ENCODE data around the gene PDIA5. TPM values are rescaled to one million over a fixed set of nuclear protein-coding genes. Genes with fewer than 3 reads are reported as not detected.
A peak's percentile ranks its signal among the peaks of the same experiment; 100 is the strongest.

The PDIA5 gene
- polyA plus RNA-seq, 2 donors: 3.1 to 5.9 TPM

- no peak overlapping the region for H3K27ac ChIP-seq (ENCODE audit: low read depth in 2 of 2, low read length in 1 of 2)
- no peaks in the 10 kb centered on the region for H3K36me3 ChIP-seq (ENCODE audit: control insufficient read depth in 2 of 2, insufficient read depth in 2 of 2, low read length in 1 of 2)
- H3K27me3 ChIP-seq (ENCODE audit: control insufficient read depth in 1 of 2, insufficient read depth in 2 of 2, low read length in 2 of 2): peaks cover 0 to 13% of the 10 kb centered on the region in 2 donors
- peaks cover 6 to 11% of the 10 kb centered on the region in 2 donors for H3K4me1 ChIP-seq (ENCODE audit: control insufficient read depth in 2 of 2, insufficient read depth in 2 of 2, low read length in 1 of 2)
- no peaks in the 10 kb centered on the region for H3K9me3 ChIP-seq (ENCODE audit: control insufficient read depth in 2 of 2, insufficient read depth in 1 of 2, low read depth in 1 of 2, low read length in 1 of 2)
- H3K4me3 ChIP-seq (ENCODE audit: low read depth in 1 of 2, low read length in 2 of 2): peak overlapping the region; percentile 24 to 53
- 1% methylated on average over 61 to 62 of the region's 62 CpGs for WGBS, 2 donors
These were observed 40.1 kb upstream of the PDIA5 start for GRCh38 chr3:123026565-123027291.

- Histone ChIP-seq H3K9me3 (ENCODE audit: control insufficient read depth in 2 of 2, insufficient read depth in 1 of 2, low read depth in 1 of 2, low read length in 1 of 2) (no peaks in the 10 kb centered on the region), H3K27ac (ENCODE audit: low read depth in 2 of 2, low read length in 1 of 2) (no peak within 1 kb of the TSS), H3K4me1 (ENCODE audit: control insufficient read depth in 2 of 2, insufficient read depth in 2 of 2, low read length in 1 of 2) (peaks cover 6 to 11% of the 10 kb centered on the region in 2 donors), H3K36me3 (ENCODE audit: control insufficient read depth in 2 of 2, insufficient read depth in 2 of 2, low read length in 1 of 2) (no peaks in the 10 kb centered on the region), H3K27me3 (ENCODE audit: control insufficient read depth in 1 of 2, insufficient read depth in 2 of 2, low read length in 2 of 2) (peaks cover 0 to 13% of the 10 kb centered on the region in 2 donors), H3K4me3 (ENCODE audit: low read depth in 1 of 2, low read length in 2 of 2) (peak within 1 kb of the TSS; percentile 24 to 53)
- 1% methylated on average over 66 to 94 of the region's 94 CpGs for whole genome bisulfite sequencing, 2 donors
These were observed 39.3 kb upstream of the PDIA5 start, which contains the start of gene SEMA5B for GRCh38 chr3:123027292-123028232. Gene SEMA5B (minus strand): TSS chr3:123027763. CDS start chr3:122961263, 66,500 bp downstream.

DNA sequence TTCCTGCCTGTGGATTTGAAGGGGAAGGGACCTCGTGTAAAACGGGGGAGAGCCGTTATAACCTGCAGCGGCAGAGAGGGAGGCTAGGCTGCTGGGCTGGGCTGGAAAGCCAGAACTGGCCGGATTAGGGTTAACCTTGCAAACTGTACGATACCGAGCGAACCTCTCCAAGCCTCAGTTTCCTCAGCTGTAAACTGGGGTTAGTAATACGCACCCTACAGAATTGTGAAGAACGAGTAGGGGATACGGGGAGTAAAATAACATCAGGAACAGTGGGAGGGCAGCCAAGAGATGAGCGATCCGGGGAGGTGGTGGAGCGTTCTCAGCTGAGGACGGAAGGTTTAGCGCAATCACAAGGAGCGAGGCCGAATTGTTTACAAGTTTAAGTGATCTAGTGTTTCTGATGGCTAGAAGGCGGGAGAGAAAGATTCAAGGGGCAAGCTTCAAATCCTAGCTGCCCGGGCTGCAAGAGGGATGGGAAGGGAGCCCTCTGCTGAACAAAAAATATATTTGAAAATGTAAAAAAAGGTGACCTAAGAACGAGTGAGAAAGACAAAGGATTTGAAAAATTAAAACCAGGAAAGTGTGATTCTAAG, 38.5 kb upstream of the PDIA5 start:
- 1 to 3% methylated on average over 21 of the region's 21 CpGs for WGBS, 2 donors
- H3K36me3 ChIP-seq (ENCODE audit: control insufficient read depth in 2 of 2, insufficient read depth in 2 of 2, low read length in 1 of 2): no peaks in the 10 kb centered on the region
- H3K27ac ChIP-seq (ENCODE audit: low read depth in 2 of 2, low read length in 1 of 2): no peak overlapping the region
- peaks cover 0 to 13% of the 10 kb centered on the region in 2 donors for H3K27me3 ChIP-seq (ENCODE audit: control insufficient read depth in 1 of 2, insufficient read depth in 2 of 2, low read length in 2 of 2)
- H3K4me3 ChIP-seq (ENCODE audit: low read depth in 1 of 2, low read length in 2 of 2): peak overlapping the region; percentile 5 to 53
- H3K9me3 ChIP-seq (ENCODE audit: control insufficient read depth in 2 of 2, insufficient read depth in 1 of 2, low read depth in 1 of 2, low read length in 1 of 2): no peaks in the 10 kb centered on the region
- peaks cover 6 to 11% of the 10 kb centered on the region in 2 donors for H3K4me1 ChIP-seq (ENCODE audit: control insufficient read depth in 2 of 2, insufficient read depth in 2 of 2, low read length in 1 of 2)

GRCh38 chr3:123031051-123031450, 35.8 kb upstream of the PDIA5 start:
- H3K27ac ChIP-seq (ENCODE audit: low read depth in 2 of 2, low read length in 1 of 2): no peak overlapping the region
- WGBS, 2 donors: 82 to 84% methylated on average over 4 of the region's 4 CpGs
- H3K9me3 ChIP-seq (ENCODE audit: control insufficient read depth in 2 of 2, insufficient read depth in 1 of 2, low read depth in 1 of 2, low read length in 1 of 2): no peaks in the 10 kb centered on the region
- H3K4me3 ChIP-seq (ENCODE audit: low read depth in 1 of 2, low read length in 2 of 2): no peak overlapping the region
- peaks cover 6 to 11% of the 10 kb centered on the region in 2 donors for H3K4me1 ChIP-seq (ENCODE audit: control insufficient read depth in 2 of 2, insufficient read depth in 2 of 2, low read length in 1 of 2)
- no peaks in the 10 kb centered on the region for H3K36me3 ChIP-seq (ENCODE audit: control insufficient read depth in 2 of 2, insufficient read depth in 2 of 2, low read length in 1 of 2)
- peaks cover 0 to 11% of the 10 kb centered on the region in 2 donors for H3K27me3 ChIP-seq (ENCODE audit: control insufficient read depth in 1 of 2, insufficient read depth in 2 of 2, low read length in 2 of 2)

DNA sequence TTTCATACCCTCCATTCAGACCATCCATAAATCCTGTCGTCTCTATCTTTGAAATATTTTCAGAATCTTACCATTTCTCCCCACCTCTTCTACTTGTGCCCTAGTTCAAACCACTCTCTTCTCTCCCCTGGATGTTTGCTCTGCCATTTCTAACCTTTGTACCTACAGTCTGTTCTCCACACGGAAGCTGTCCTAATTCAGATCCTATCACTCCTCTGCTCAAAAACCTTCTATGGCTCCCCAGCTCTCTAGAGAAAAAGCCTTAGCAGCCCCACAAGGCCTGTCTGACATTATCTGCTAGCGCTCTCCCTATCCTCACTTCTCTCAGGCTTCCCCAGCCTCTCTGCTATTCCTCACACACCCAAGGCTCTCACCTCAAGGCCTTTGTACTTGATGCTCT, 34.8 kb upstream of the PDIA5 start:
- WGBS, 2 donors: 76 to 88% methylated on average over 3 of the region's 3 CpGs
- no peaks in the 10 kb centered on the region for H3K36me3 ChIP-seq (ENCODE audit: control insufficient read depth in 2 of 2, insufficient read depth in 2 of 2, low read length in 1 of 2)
- peaks cover 0 to 2% of the 10 kb centered on the region in 2 donors for H3K27me3 ChIP-seq (ENCODE audit: control insufficient read depth in 1 of 2, insufficient read depth in 2 of 2, low read length in 2 of 2)
- no peak overlapping the region for H3K27ac ChIP-seq (ENCODE audit: low read depth in 2 of 2, low read length in 1 of 2)
- no peaks in the 10 kb centered on the region for H3K9me3 ChIP-seq (ENCODE audit: control insufficient read depth in 2 of 2, insufficient read depth in 1 of 2, low read depth in 1 of 2, low read length in 1 of 2)
- peaks cover 3 to 5% of the 10 kb centered on the region in 2 donors for H3K4me1 ChIP-seq (ENCODE audit: control insufficient read depth in 2 of 2, insufficient read depth in 2 of 2, low read length in 1 of 2)
- no peak overlapping the region for H3K4me3 ChIP-seq (ENCODE audit: low read depth in 1 of 2, low read length in 2 of 2)

- H3K4me3 ChIP-seq (ENCODE audit: low read depth in 1 of 2, low read length in 2 of 2): no peak overlapping the region
- no peaks in the 10 kb centered on the region for H3K36me3 ChIP-seq (ENCODE audit: control insufficient read depth in 2 of 2, insufficient read depth in 2 of 2, low read length in 1 of 2)
- 89 to 90% methylated on average over 5 of the region's 5 CpGs for WGBS, 2 donors
- H3K9me3 ChIP-seq (ENCODE audit: control insufficient read depth in 2 of 2, insufficient read depth in 1 of 2, low read depth in 1 of 2, low read length in 1 of 2): no peaks in the 10 kb centered on the region
- H3K27me3 ChIP-seq (ENCODE audit: control insufficient read depth in 1 of 2, insufficient read depth in 2 of 2, low read length in 2 of 2): no peaks in the 10 kb centered on the region
- H3K27ac ChIP-seq (ENCODE audit: low read depth in 2 of 2, low read length in 1 of 2): no peak overlapping the region
- H3K4me1 ChIP-seq (ENCODE audit: control insufficient read depth in 2 of 2, insufficient read depth in 2 of 2, low read length in 1 of 2): no peaks in the 10 kb centered on the region
These were observed 32.7 kb upstream of the PDIA5 start for GRCh38 chr3:123034120-123034519.

- no peaks in the 10 kb centered on the region for H3K9me3 ChIP-seq (ENCODE audit: control insufficient read depth in 2 of 2, insufficient read depth in 1 of 2, low read depth in 1 of 2, low read length in 1 of 2)
- 66 to 81% methylated on average over 3 of the region's 3 CpGs for WGBS, 2 donors
- H3K4me3 ChIP-seq (ENCODE audit: low read depth in 1 of 2, low read length in 2 of 2): no peak overlapping the region
- no peak overlapping the region for H3K27ac ChIP-seq (ENCODE audit: low read depth in 2 of 2, low read length in 1 of 2)
- no peaks in the 10 kb centered on the region for H3K4me1 ChIP-seq (ENCODE audit: control insufficient read depth in 2 of 2, insufficient read depth in 2 of 2, low read length in 1 of 2)
- H3K36me3 ChIP-seq (ENCODE audit: control insufficient read depth in 2 of 2, insufficient read depth in 2 of 2, low read length in 1 of 2): no peaks in the 10 kb centered on the region
- H3K27me3 ChIP-seq (ENCODE audit: control insufficient read depth in 1 of 2, insufficient read depth in 2 of 2, low read length in 2 of 2): no peaks in the 10 kb centered on the region
These were observed 31.8 kb upstream of the PDIA5 start for GRCh38 chr3:123034996-123035395.

DNA sequence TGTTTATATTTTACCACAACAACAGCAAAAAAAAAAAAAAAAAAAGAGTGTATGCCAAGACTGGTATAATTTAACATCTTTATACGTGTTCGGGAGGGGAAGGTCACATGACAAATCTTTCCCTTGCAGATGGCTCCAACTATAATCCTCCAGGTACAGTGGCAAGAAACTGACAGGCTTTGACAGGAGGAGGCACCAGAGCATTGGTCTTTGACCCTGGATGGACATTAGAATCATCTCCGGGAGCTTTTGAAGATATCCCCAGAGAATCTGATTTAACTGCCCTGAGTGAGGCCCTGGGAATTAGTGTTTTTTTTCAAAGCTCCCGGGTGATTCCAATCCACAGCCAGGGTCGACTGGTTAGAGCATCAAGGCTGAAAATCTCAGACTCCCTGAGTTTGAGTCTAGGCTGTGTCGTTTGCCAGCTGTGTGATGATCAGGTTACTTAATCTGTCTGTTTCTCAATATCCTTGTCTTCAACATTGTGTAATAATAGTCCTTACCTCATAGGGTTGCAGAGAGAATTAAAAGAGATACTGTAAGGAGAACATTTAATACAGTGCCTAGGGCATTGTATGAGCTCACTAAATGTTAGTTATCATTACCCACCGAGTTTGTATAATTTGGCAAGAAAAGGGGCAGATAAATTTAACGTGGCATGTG, 30.3 kb upstream of the PDIA5 start:
- Histone ChIP-seq H3K27me3 (ENCODE audit: control insufficient read depth in 1 of 2, insufficient read depth in 2 of 2, low read length in 2 of 2) (no peaks in the 10 kb centered on the region), H3K27ac (ENCODE audit: low read depth in 2 of 2, low read length in 1 of 2) (no peak overlapping the region), H3K9me3 (ENCODE audit: control insufficient read depth in 2 of 2, insufficient read depth in 1 of 2, low read depth in 1 of 2, low read length in 1 of 2) (no peaks in the 10 kb centered on the region), H3K4me3 (ENCODE audit: low read depth in 1 of 2, low read length in 2 of 2) (no peak overlapping the region), H3K4me1 (ENCODE audit: control insufficient read depth in 2 of 2, insufficient read depth in 2 of 2, low read length in 1 of 2) (no peaks in the 10 kb centered on the region), H3K36me3 (ENCODE audit: control insufficient read depth in 2 of 2, insufficient read depth in 2 of 2, low read length in 1 of 2) (no peaks in the 10 kb centered on the region)
- WGBS, 2 donors: 47 to 57% methylated on average over 8 of the region's 8 CpGs

GRCh38 chr3:123037015-123037375, 29.8 kb upstream of the PDIA5 start:
- H3K4me3 ChIP-seq (ENCODE audit: low read depth in 1 of 2, low read length in 2 of 2): no peak overlapping the region
- no peaks in the 10 kb centered on the region for H3K9me3 ChIP-seq (ENCODE audit: control insufficient read depth in 2 of 2, insufficient read depth in 1 of 2, low read depth in 1 of 2, low read length in 1 of 2)
- WGBS, 2 donors: 41 to 61% methylated on average over 5 of the region's 5 CpGs
- no peaks in the 10 kb centered on the region for H3K36me3 ChIP-seq (ENCODE audit: control insufficient read depth in 2 of 2, insufficient read depth in 2 of 2, low read length in 1 of 2)
- no peaks in the 10 kb centered on the region for H3K27me3 ChIP-seq (ENCODE audit: control insufficient read depth in 1 of 2, insufficient read depth in 2 of 2, low read length in 2 of 2)
- no peak overlapping the region for H3K27ac ChIP-seq (ENCODE audit: low read depth in 2 of 2, low read length in 1 of 2)
- H3K4me1 ChIP-seq (ENCODE audit: control insufficient read depth in 2 of 2, insufficient read depth in 2 of 2, low read length in 1 of 2): no peaks in the 10 kb centered on the region

Measured in esophagus (tissue), 2 donors.